Esophagus muscularis mucosa (tissue), 3 donors: ENCODE data around the gene SLC29A1.

Source experiments
- POLR2AphosphoS5 ChIP-seq, 2 donors: sonication (generic); formaldehyde crosslinking; IDR thresholded peaks; one replicate each; pipeline ENCODE4 v1.6.1; 2017; ENCODE audit warnings: antibody characterized with exemption in 2 of 2
- TF ChIP-seq, protein P1 (sequence below), 3 experiments: fragments of 200-600 bp in 2 of 3; fragments of 450-650 bp in 1 of 3; sonication (generic) in 2 of 3; IDR thresholded peaks; one replicate each; pipeline ENCODE4 v1.5.1; 2017 to 2019; ENCODE audit warnings: antibody characterized with exemption in 3 of 3, mild to moderate bottlenecking in 2 of 3, moderate library complexity in 1 of 3

- TF ChIP-seq POLR2AphosphoS5 (IDR thresholded peaks at IDR 0.05): no peak
- TF ChIP-seq, protein P1, sequence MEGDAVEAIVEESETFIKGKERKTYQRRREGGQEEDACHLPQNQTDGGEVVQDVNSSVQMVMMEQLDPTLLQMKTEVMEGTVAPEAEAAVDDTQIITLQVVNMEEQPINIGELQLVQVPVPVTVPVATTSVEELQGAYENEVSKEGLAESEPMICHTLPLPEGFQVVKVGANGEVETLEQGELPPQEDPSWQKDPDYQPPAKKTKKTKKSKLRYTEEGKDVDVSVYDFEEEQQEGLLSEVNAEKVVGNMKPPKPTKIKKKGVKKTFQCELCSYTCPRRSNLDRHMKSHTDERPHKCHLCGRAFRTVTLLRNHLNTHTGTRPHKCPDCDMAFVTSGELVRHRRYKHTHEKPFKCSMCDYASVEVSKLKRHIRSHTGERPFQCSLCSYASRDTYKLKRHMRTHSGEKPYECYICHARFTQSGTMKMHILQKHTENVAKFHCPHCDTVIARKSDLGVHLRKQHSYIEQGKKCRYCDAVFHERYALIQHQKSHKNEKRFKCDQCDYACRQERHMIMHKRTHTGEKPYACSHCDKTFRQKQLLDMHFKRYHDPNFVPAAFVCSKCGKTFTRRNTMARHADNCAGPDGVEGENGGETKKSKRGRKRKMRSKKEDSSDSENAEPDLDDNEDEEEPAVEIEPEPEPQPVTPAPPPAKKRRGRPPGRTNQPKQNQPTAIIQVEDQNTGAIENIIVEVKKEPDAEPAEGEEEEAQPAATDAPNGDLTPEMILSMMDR (IDR thresholded peaks at IDR 0.05): no peak
These were observed 30.0 kb upstream of the SLC29A1 start for GRCh38 chr6:44193307-44193910.
